ENCODE measurements around the gene DNAH14. TPM values are rescaled to one million over a fixed set of nuclear protein-coding genes. Genes with fewer than 3 reads are reported as not detected.
A peak's percentile ranks its signal among the peaks of the same experiment; 100 is the strongest.

DNAH14 gene
- total and polyA plus RNA-seq, 2 donors (not counting 1 experiment from before 2014, with no cell fraction given), result not detected

- Histone ChIP-seq H3K4me3 (ENCODE audit: control extremely low read depth in 1 of 5, extremely low read depth in 1 of 5, insufficient read depth in 1 of 5, low read depth in 2 of 5, low read length in 4 of 5) (peak overlapping the region in 4 of 5 experiments; percentile 20 to 42 (median 39)), H3K27ac (ENCODE audit: low read length in 2 of 2) (peak overlapping the region; percentile 60 to 63), H2AFZ (ENCODE audit: insufficient read depth, low read depth, low read length, poor library complexity, severe bottlenecking) (peak overlapping the region; percentile 72), H3K79me2 (ENCODE audit: control insufficient read depth, insufficient read depth, low read length) (no peaks in the 10 kb centered on the region), H3K9ac (ENCODE audit: low read length) (peak overlapping the region; percentile 54), H3K27me3 (replicated peaks in 1 of 4; ENCODE audit: control extremely low read depth in 1 of 4, control insufficient read depth in 3 of 4, insufficient read depth in 4 of 4, low read length in 3 of 4) (no peaks in the 10 kb centered on the region), H3K4me2 (replicated peaks; ENCODE audit: low read depth, low read length, poor library complexity, severe bottlenecking) (peak overlapping the region; percentile 75), H3K4me1 (ENCODE audit: control insufficient read depth in 2 of 2, insufficient read depth in 2 of 2, low read length in 2 of 2) (peaks cover 35 to 50% of the 10 kb centered on the region in 2 donors), H4K20me1 (ENCODE audit: control insufficient read depth, insufficient read depth, low read length, poor library complexity, severe bottlenecking) (no peaks in the 10 kb centered on the region), H3K36me3 (replicated peaks in 1 of 2; ENCODE audit: control extremely low read depth in 1 of 2, control insufficient read depth in 1 of 2, extremely low read depth in 1 of 2, insufficient read depth in 2 of 2, low read length in 1 of 2) (no peaks in the 10 kb centered on the region), H3K9me3 (ENCODE audit: control extremely low read depth in 1 of 3, control insufficient read depth in 2 of 3, insufficient read depth in 1 of 3, low read length in 2 of 3) (no peaks in the 10 kb centered on the region)
- no peak for DNase-seq
- TF ChIP-seq EZH2 (IDR thresholded peaks at IDR 0.05; ENCODE audit: borderline replicate concordance, insufficient read depth, low read depth, low read length, poor library complexity, severe bottlenecking), result no peak
- no peak for TF ChIP-seq CTCF (IDR thresholded peaks at IDR 0.05)
- ChIA-PET CTCF (interaction anchor here (1.7 to 7.8 kb wide), 3 partner anchors 19 to 127 kb away, joined by 9 to 104 read pairs (median 14); partner anchors contain the start of gene LBR), POLR2A (interaction anchor here (2.5 to 4.7 kb wide), 2 partner anchors 18 to 22 kb away, joined by 34 to 85 read pairs; partner anchors contain the start of gene LBR)
- 58% methylated on average over 6 of the region's 9 CpGs for WGBS (ENCODE audit: insufficient coverage)
- peaks cover 49% of the 10 kb centered on the region for H3K4me1 Mint-ChIP-seq
- no peak for ATAC-seq (ENCODE audit: low read depth)
- H3K27ac Mint-ChIP-seq, result peak overlapping the region; percentile 89
- no peaks in the 10 kb centered on the region for H3K9me3 Mint-ChIP-seq (ENCODE audit: insufficient read depth)
- peak overlapping the region; percentile 78 for H3K4me3 Mint-ChIP-seq
- intact Hi-C loops (cut with micrococcal nuclease), result loop anchor here (1.0 kb wide), 3 partner anchors 18 to 451 kb away; partner anchors contain the start of gene LBR
- no peaks in the 10 kb centered on the region for H3K27me3 Mint-ChIP-seq
These were observed 516.4 kb downstream of the DNAH14 start for GRCh38 chr1:225445639-225446594.

- Histone ChIP-seq H3K9me3 (ENCODE audit: control extremely low read depth in 1 of 3, control insufficient read depth in 2 of 3, insufficient read depth in 1 of 3, low read length in 2 of 3) (peaks cover 0 to under 1% (median 0%) of the 10 kb centered on the region in 3 donors), H3K36me3 (replicated peaks in 1 of 2; ENCODE audit: control extremely low read depth in 1 of 2, control insufficient read depth in 1 of 2, extremely low read depth in 1 of 2, insufficient read depth in 2 of 2, low read length in 1 of 2) (no peaks in the 10 kb centered on the region), H2AFZ (ENCODE audit: insufficient read depth, low read depth, low read length, poor library complexity, severe bottlenecking) (peak overlapping the region; percentile 72), H4K20me1 (ENCODE audit: control insufficient read depth, insufficient read depth, low read length, poor library complexity, severe bottlenecking) (no peaks in the 10 kb centered on the region), H3K4me1 (ENCODE audit: control insufficient read depth in 2 of 2, insufficient read depth in 2 of 2, low read length in 2 of 2) (peaks cover 34 to 49% of the 10 kb centered on the region in 2 donors), H3K27ac (ENCODE audit: low read length in 2 of 2) (no peak overlapping the region), H3K79me2 (ENCODE audit: control insufficient read depth, insufficient read depth, low read length) (no peaks in the 10 kb centered on the region), H3K27me3 (replicated peaks in 1 of 4; ENCODE audit: control extremely low read depth in 1 of 4, control insufficient read depth in 3 of 4, insufficient read depth in 4 of 4, low read length in 3 of 4) (no peaks in the 10 kb centered on the region), H3K4me2 (replicated peaks; ENCODE audit: low read depth, low read length, poor library complexity, severe bottlenecking) (no peak overlapping the region), H3K9ac (ENCODE audit: low read length) (no peak overlapping the region), H3K4me3 (ENCODE audit: control extremely low read depth in 1 of 5, extremely low read depth in 1 of 5, insufficient read depth in 1 of 5, low read depth in 2 of 5, low read length in 4 of 5) (no peak overlapping the region)
- ChIA-PET POLR2A (no interaction called here), CTCF (interaction anchor here (2.7 to 7.8 kb wide), 2 partner anchors 19 to 128 kb away, joined by 14 to 104 read pairs; partner anchors contain the start of gene LBR)
- intact Hi-C loops (cut with micrococcal nuclease), result no loop called here
- ATAC-seq (ENCODE audit: low read depth), result no peak
- Mint-ChIP-seq H3K9me3 (ENCODE audit: insufficient read depth) (no peaks in the 10 kb centered on the region), H3K4me1 (peaks cover 45% of the 10 kb centered on the region), H3K27me3 (no peaks in the 10 kb centered on the region), H3K4me3 (no peak overlapping the region), H3K27ac (no peak overlapping the region)
- 65% methylated on average over 7 of the region's 7 CpGs for WGBS (ENCODE audit: insufficient coverage)
- DNase-seq, result no peak
- TF ChIP-seq EZH2 (IDR thresholded peaks at IDR 0.05; ENCODE audit: borderline replicate concordance, insufficient read depth, low read depth, low read length, poor library complexity, severe bottlenecking), result no peak
- TF ChIP-seq CTCF (IDR thresholded peaks at IDR 0.05), result no peak
These were observed 517.1 kb downstream of the DNAH14 start for GRCh38 chr1:225446595-225446960.

Measured in B cell (primary cell).